HG02763 (cell line): Measurements from ENCODE around the gene TASOR2.

Source experiments
- ATAC-seq: cut with Tn5 transposase; IDR thresholded peaks from one replicate; pipeline ENCODE4 v1.9.1; 2021; ENCODE audit warnings: mild to moderate bottlenecking, moderate library complexity; ENCODE audit not compliant: unreplicated experiment

The TASOR2 gene

DNA sequence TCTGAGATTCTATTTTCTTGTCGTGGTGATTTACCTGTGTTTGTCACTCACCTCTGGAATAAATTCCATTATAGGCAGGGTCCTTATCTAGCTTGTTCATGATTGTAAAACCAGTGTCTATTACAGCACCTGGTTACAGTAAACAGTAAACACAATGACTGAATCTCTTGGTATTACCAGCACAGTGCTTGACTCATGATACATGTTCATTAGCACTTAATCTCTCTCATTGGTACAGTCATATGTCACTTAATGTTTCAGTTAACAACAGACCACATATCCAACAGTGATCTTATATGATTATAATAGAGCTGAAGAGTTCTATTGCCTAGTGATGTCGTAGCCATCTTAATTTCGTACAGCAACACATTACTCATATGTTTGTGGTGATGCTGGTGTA is 1.6 kb upstream of the TASOR2 start:
- ATAC-seq = no peak

DNA sequence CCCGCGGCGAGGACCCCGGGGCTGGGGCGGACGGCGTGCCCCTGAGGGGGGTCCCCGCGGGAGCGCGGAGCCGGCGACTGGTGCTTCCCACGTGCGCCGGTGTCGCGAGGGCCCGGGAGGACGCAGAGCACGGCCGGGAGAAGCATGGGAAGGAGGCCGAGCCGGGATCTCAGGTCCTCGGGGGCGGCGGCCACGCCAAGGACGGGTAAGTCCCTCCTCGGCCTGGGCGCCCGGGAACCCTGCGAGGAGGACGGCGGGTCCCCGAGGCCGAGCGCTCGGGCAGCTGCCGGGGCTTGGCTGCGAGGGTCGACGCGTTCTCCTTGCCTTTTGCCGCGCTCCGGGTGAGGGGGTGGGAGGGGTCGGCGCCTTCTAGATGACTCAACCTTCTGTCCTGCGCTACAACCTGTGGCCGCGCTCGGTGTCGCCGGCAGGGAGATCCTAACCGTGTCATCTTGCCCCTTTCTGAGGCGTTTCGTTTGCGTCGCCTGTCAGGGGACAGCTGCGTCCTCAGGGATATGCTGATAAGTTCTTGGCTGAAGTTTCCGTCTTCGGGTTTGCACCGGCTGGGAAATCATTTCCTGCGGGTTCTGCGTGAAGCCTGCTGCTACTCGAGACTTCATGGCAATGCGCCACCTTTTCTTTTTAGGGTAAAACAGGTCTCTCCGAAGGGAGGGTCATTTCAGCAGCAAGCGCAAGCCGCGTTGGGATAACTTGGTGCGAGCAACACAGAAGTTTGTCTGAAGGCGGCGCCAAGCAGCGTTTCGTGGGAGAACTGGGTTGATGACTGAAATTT is 529 bp downstream of the TASOR2 start:
- ATAC-seq = peak; percentile 34

DNA sequence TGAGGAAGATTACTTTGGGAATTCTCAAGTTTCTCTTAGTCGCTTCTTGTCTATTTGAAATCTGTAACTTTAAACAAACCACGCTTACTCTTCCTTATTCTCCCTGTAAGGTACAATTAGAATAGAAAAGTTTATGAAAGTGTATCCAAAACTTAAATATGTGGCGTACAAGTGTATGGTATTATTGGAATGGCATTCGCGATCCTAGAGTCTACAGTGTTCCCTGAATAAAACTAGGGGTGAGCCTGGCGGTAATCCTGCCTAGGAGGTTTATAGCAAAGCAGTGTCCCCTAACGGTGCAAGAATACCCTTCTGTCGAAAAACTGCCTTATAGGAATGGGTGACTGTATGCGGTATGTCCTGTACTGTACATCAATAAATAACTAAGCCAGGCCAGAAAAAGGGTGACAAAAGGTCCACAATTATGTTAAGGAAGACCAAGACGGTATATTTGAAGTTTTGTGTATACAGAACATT is 1.2 kb downstream of the TASOR2 start:
- no peak for ATAC-seq

DNA sequence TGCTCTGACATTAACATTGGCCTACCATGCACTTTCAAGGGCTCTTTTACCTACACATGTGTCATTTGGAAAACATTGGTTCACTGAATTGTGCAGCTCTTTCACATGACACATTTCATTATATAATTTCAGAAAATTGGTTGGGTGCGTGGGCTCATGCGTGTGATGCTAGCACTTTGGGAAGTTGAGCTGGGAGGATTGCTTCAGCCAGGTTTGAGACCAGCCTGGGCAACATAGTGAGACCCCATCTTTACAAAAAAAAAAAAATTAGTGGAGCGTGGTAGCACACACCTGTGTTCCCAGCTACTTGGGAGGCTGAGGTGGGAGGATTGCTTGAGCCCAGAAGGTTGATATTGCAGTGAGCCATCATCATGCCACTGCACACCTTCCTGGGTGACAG is 3.9 kb downstream of the TASOR2 start:
- ATAC-seq = no peak

DNA sequence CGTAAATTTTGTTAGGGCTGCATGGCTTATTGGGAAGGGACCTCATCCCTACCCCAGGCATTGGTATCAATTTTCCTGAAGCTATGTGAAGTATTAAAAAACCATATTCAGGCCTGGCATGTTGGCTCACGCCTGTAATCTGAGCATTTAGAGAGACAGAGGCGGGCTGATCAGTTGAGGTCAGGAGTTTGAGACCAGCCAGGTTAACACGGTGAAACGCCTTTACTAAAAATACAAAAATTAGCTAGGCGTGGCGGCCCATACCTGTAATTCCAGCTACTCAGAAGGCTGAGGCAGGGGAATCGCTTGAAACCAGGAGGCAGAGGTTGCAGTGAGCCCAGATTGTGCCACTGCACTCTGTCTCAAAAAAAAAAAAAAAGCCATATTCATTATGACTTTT is 7.1 kb downstream of the TASOR2 start:
- ATAC-seq = no peak

DNA sequence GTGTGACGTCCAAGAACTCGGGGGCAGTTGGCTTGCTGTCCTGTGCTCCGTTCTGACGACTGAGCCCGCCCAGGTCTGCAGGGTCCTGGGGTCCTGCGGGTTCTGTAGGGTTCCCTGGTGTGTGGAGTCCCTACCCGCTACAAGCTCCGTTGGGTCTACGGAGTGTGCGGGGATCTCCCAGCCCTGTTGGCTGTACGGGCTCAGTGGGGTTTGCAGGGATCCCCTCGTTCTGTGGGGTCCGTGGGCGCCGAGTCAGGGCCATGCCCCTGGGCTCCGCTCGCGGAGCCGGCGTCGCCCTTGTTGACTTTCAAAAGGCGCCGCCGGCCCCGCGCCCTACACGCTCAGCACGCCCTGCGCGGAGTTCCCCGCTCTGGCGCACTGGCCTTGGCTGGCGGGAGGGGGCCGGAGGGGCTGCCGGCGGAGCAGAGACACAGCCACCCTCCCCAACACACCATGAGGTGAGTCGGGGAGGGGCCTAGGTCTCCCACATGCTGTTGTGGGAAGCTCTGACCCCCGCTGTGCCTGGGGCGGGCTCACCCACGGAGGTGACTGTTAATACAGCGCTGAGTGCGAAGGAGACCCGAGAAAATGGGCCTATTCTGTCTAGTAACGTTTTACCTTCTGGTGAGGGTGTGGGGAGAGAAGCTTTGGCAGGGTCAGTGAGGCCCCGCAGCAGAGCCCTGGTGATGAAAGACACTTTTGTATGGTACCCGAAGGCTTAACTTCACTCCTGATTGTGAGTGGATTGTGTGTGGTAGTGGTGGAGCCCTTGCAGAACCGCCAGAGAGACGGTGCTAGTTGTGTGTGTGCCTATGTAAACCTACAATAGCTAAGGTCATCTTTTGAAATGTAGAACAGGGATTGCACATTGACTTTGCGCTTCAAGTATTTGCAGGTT is 8.1 kb downstream of the TASOR2 start:
- peak; percentile 74 for ATAC-seq

DNA sequence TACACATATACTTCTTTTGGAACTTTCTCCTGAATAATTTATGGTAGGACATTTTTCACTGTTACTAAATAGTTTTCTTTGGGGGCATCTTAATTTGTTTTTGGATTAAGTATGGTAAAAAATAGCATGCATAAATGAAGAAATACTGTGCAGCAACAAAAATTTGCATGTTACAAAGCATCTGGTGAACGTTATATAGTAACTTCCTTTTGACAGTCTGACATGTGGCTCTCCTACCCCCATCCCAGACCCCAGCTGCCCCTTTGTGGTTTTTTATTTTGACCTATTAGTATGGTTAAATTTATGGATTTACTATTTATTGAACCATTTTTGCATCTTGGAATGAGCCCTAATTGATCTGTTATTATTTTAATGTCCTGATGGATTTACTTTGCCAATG is 9.9 kb downstream of the TASOR2 start:
- ATAC-seq = no peak

DNA sequence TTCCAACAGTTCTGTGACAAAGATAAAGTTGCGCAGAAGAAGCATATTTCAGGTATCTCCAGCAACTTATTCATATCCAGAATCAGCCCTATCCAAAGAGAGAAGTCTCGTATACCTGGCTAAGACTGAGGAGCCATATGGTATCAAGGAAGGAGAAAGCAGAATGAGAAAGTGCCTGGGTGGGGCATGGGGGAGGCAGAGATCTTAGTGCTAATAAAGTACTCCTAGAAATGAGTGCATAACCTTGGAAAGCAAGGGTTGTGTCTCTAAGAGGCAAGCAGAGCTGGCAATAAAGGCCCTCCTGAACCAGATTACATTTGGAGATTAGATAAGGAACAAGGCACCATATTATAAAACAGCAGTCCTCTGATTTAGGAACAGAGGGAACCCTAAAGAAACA is 12.7 kb downstream of the TASOR2 start:
- ATAC-seq = no peak

DNA sequence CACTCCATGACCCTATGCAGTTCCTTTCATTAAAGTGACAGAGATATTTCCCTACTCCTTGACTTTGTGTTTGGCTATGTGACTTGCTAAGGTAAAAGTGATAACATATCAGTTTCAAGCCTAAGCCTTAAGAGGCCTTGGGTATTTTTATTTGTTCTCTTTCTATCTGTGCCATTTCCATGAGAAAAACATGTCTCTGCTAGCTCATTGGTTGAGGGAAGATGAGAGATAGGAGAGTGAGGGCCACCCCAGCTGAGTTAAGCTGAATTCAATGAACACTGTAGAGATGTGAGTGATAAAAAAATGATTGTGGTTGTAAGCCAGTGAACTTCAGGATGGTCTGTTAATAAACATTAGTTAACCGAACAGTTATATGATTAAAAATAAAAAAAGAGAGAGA is 13.4 kb downstream of the TASOR2 start:
- no peak for ATAC-seq

DNA sequence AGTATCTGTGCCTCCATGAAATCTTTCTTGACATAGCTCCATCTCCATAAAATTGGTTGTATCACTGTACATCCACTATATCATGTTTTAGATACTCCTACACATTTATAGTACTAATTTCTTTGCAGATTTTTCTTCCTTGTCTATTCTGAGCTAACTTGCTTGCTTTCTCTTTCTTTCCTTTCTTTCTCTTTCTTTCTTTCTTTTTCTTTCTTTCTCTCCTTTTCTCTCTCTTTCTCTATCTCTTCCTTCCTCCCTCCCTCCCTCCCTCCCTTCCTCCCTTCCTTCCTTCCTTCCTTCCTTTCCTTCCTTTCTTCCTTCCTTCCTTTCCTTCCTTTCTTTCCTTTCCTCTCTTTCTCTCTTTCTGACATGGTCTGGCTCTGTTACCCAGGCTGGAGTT is 23.7 kb downstream of the TASOR2 start:
- ATAC-seq = no peak

DNA sequence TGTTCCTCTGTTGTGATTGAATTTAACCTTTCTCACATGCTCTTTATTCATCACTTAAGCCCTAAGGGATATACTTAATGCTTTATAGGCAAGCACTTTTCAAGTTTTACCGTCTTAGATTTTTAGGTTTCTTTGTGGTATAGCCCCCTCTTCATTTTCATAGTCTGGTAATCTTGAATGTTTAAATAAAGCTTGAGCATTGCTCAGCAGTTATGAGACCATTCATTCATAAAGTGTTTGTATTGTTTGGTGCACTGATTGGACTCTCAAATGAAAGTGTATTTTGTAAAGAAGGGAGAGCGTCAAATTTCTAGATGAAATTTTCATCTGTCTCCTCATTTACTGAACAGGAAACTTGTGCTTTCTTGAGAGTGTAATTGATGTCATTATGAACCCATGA is 25.2 kb downstream of the TASOR2 start:
- ATAC-seq = no peak

DNA sequence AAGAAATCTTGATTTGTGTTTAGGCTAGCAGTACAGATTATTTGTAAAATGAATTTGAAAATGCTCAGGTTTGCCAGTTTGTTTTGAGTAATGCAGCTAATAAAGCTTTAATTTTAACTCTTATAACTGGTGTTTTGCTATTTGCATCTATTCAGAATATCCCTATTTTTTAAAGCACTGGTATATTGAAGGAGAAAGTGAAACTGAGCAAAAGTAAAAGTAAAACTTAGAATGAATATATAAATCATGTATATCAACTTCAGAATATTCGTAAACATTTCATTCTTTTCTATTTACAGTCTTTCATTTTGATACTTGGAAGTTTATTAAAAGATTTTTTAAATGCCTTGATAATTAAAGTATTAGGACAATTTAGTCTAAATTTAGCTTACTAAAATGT is 26.2 kb downstream of the TASOR2 start:
- no peak for ATAC-seq

DNA sequence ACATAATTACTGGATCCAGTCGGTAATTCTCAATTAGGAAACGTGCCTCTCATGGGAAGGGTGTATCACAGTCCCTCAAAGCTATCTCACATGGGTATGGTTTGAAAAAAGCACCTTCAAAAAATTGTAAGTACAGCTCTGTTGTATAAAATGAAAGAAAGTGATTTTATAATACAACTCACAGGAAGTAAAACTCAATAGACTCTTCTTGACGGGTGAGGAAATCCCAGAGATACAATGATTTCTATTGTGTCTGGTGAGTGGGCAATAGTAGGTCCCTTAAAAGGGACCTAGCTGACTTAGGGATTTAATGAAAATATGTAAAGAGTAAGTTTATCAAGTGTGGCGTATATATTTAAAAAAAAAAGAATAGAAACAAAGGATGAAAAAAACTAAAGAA is 27.0 kb downstream of the TASOR2 start:
- no peak for ATAC-seq

DNA sequence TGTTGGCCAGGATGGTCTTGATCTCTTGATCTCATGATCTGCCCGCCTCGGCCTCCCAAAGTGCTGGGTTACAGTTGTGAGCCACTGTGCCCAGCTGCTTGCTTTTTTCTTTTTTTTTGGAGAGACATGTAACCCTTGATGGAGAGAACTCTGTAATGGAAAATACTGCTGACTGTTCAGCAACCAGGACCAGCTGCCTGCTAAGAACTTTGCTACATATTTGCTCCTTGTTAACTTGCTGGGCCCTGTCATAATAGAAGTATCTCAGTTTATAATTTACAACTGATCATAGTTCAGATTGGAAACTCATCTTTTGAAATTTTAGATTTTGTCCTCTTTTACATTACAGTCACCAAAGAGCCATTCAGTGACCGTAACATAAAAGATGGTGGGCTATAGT is 34.9 kb downstream of the TASOR2 start:
- ATAC-seq = no peak

DNA sequence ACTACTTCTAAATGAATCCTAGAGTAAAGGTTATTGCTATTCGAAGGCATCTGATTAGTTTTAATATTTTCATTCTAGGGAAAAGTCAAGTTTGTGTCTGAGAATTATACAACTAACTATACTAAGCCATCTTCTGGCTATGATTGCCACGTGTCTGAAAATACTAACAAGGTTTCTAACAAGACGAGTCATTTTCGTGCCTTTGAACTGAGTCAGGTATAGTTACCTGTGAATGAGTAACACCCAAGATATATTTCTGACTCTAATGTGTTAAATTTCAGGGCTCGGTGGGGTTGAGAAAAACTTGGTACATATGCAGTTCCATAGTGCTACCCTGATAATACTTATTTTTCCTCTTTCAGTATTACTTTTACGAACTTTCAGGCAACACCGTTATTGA is 35.5 kb downstream of the TASOR2 start:
- no peak for ATAC-seq

DNA sequence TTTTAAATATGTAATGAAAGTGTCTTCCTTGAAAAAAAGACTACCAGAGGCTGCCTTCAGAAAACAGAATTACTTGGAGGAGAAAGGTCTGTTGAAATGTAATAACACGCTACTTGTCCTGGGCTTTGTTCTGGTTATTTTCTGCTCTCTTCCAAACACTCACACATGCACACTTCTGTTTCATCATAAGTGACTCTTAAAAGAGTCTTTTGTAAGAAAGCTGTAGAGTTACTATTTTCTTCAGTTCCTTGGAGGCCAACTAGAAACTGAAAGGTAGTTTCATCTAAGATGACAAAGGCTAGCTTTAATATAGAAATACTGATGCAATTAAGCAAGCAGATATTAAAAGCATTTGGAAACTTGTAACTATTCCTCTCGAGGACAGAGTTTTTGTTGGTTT is 39.1 kb downstream of the TASOR2 start:
- ATAC-seq = no peak

DNA sequence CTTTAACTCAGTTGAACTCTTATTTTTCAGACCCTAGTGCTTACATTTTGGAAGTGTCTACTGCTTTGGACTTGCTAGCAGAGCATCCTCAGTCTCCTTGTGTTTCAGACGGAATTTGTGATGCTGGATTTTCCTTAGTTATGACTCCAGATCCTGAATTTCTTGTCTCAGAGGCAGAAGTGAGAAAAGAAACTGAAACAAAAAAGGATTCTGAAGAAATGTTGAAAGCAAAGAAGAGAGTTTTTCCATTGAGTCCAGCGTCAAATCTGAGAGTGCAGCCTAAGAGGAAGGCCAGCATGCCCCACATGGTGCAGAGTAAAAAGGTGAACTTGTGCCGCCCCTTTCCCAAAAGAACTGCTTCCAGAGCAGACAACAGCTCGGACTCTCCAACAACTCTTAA is 46.1 kb downstream of the TASOR2 start:
- no peak for ATAC-seq

DNA sequence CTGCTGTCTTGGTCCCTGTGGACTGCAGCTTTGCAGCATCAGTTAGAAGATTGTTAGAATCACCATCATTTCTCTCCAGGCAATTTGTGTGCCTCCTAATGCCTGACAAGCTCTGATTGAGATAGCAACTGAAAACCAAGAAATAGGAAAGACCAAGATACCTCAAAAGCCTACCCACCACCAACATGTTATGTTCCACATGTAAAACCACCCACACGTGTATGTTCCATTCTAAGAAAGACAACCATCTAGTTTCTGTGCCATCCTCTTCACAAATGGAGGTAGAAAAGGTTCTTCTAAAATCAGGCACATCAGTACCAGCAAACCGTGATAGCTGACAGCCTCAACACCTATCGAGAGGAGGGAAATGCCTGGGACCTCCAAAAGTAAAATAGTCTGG is 46.9 kb downstream of the TASOR2 start:
- no peak for ATAC-seq

DNA sequence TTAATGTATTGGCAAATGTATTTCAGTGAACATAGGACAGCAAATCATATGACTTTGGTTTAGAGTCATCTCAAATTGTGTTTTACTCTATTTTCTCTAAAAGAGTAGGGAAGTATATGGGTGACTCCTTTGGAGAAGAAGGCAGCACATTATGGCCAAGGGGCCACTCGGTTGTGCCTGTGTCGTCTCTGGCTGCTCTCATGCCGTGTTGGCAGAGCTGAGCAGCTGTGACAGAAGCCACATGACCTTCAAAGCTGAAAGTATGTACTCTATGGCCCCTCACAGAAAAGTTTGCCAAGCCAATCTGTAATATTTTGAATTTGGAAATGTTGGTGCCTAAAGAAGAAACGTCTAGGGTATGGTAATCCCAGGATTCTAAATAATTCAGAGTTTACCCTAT is 47.5 kb downstream of the TASOR2 start:
- ATAC-seq = no peak
